DOHH2 (cell line): ENCODE data around the gene ITGA4.

Experiments
- EZH2phosphoT487 ChIP-seq: fragments of 200-600 bp; sonication (generic); IDR thresholded peaks from 2 replicates; pipeline ENCODE4 v1.6.1; 2017; ENCODE audit warnings: borderline replicate concordance, mild to moderate bottlenecking, antibody characterized with exemption, low read length, moderate library complexity, mixed read lengths
- TF ChIP-seq, protein P1 (sequence below): fragments of 200-600 bp; sonication (generic); IDR thresholded peaks from one replicate; pipeline ENCODE4 v1.5.1; 2014; ENCODE audit warnings: antibody characterized with exemption, mild to moderate bottlenecking, low read depth, low read length; ENCODE audit not compliant: poor library complexity, severe bottlenecking

GRCh38 chr2:181440344-181440743, 16.8 kb upstream of the ITGA4 start:
- TF ChIP-seq, protein P1, sequence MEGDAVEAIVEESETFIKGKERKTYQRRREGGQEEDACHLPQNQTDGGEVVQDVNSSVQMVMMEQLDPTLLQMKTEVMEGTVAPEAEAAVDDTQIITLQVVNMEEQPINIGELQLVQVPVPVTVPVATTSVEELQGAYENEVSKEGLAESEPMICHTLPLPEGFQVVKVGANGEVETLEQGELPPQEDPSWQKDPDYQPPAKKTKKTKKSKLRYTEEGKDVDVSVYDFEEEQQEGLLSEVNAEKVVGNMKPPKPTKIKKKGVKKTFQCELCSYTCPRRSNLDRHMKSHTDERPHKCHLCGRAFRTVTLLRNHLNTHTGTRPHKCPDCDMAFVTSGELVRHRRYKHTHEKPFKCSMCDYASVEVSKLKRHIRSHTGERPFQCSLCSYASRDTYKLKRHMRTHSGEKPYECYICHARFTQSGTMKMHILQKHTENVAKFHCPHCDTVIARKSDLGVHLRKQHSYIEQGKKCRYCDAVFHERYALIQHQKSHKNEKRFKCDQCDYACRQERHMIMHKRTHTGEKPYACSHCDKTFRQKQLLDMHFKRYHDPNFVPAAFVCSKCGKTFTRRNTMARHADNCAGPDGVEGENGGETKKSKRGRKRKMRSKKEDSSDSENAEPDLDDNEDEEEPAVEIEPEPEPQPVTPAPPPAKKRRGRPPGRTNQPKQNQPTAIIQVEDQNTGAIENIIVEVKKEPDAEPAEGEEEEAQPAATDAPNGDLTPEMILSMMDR = no peak
- TF ChIP-seq EZH2phosphoT487 = no peak
